Ishikawa (cell line): Measurements from ENCODE around the gene FOXN3.

Experiments
- CEBPB ChIP-seq: IDR thresholded peaks from 2 replicates; pipeline ENCODE4 v1.6.1; 2012
- CREB1 ChIP-seq: IDR thresholded peaks from 2 replicates; pipeline ENCODE4 v1.6.1; 2012; ENCODE audit warnings: low read depth
- EGR1 ChIP-seq: IDR thresholded peaks from 2 replicates; pipeline ENCODE4 v1.6.1; 2012
- EP300 ChIP-seq: IDR thresholded peaks from 2 replicates; pipeline ENCODE4 v1.6.1; 2012; ENCODE audit warnings: borderline replicate concordance
- FOXM1 ChIP-seq: IDR thresholded peaks from 2 replicates; pipeline ENCODE4 v1.6.1; 2012; ENCODE audit warnings: low read depth, borderline replicate concordance
- MAX ChIP-seq: IDR thresholded peaks from 2 replicates; pipeline ENCODE4 v1.6.1; 2012
- NFIC ChIP-seq: IDR thresholded peaks from 2 replicates; pipeline ENCODE4 v1.6.1; 2012
- RAD21 ChIP-seq: IDR thresholded peaks from 2 replicates; pipeline ENCODE4 v1.6.1; 2012; ENCODE audit warnings: low read depth
- REST ChIP-seq: IDR thresholded peaks from 2 replicates; pipeline ENCODE4 v1.6.1; 2012; ENCODE audit warnings: low read depth, mild to moderate bottlenecking
- TAF1 ChIP-seq: IDR thresholded peaks from 2 replicates; pipeline ENCODE4 v1.6.1; 2012; ENCODE audit warnings: low read depth, mild to moderate bottlenecking
- TCF12 ChIP-seq: IDR thresholded peaks from 2 replicates; pipeline ENCODE4 v1.6.1; 2012; ENCODE audit warnings: low read depth
- TEAD4 ChIP-seq: IDR thresholded peaks from 2 replicates; pipeline ENCODE4 v1.6.1; 2012
- USF1 ChIP-seq: IDR thresholded peaks from 2 replicates; pipeline ENCODE4 v1.6.1; 2012
- YY1 ChIP-seq: IDR thresholded peaks from 2 replicates; pipeline ENCODE4 v1.6.1; 2012; ENCODE audit warnings: low read depth
- ZBTB7A ChIP-seq: IDR thresholded peaks from 2 replicates; pipeline ENCODE4 v1.6.1; 2012; ENCODE audit warnings: low read depth

Gene FOXN3

GRCh38 chr14:89445273-89445973 lies 28.4 kb upstream of the FOXN3 start:
- TF ChIP-seq RAD21, result no peak
- no peak for TF ChIP-seq USF1
- no peak for TF ChIP-seq ZBTB7A
- no peak for TF ChIP-seq REST
- no peak for TF ChIP-seq TCF12
- no peak for TF ChIP-seq YY1
- TF ChIP-seq TAF1, result no peak
- no peak for TF ChIP-seq EP300

- TF ChIP-seq YY1 (no peak), REST (no peak), MAX (no peak), RAD21 (no peak), NFIC (no peak), TCF12 (no peak), TEAD4 (no peak), USF1 (no peak)
These were observed 27.6 kb upstream of the FOXN3 start for GRCh38 chr14:89444516-89445125.

- TF ChIP-seq ZBTB7A (no peak), FOXM1 (no peak), EGR1 (no peak), MAX (no peak), TAF1 (no peak), USF1 (no peak), TEAD4 (no peak), TCF12 (no peak), NFIC (no peak), RAD21 (no peak), REST (no peak), EP300 (no peak)
These were observed 27.0 kb upstream of the FOXN3 start for GRCh38 chr14:89444044-89444443.

- TF ChIP-seq CREB1, result no peak
- no peak for TF ChIP-seq USF1
- no peak for TF ChIP-seq YY1
- TF ChIP-seq MAX, result no peak
- TF ChIP-seq TCF12, result no peak
- TF ChIP-seq FOXM1, result no peak
- no peak for TF ChIP-seq NFIC
- no peak for TF ChIP-seq RAD21
- TF ChIP-seq ZBTB7A, result no peak
- TF ChIP-seq EGR1, result no peak
- TF ChIP-seq CEBPB, result no peak
- no peak for TF ChIP-seq TEAD4
These were observed 26.1 kb upstream of the FOXN3 start for GRCh38 chr14:89443042-89443629.
